Left lung (tissue), 10 donors: ENCODE measurements around the gene ARHGEF12. TPM values are rescaled to one million over a fixed set of nuclear protein-coding genes. Genes with fewer than 3 reads are reported as not detected.

ENCODE experiments used
- ATAC-seq: fragments of 200-7000 bp; cut with Tn5 transposase; one replicate; pipeline ENCODE4 v1.9.1; 2020; ENCODE audit warnings: moderate library complexity
- DNase-seq, 4 donors: peaks; one replicate each; pipeline ENCODE4 v3.0.0-alpha.2; 2013 to 2020
- H3K27ac ChIP-seq, 2 donors: fragments of 200-600 bp; sonication (generic) in 1 of 2; one replicate each; pipeline versions ENCODE4 v1.5.0 to v1.8.0; 2020 to 2021
- H3K27me3 ChIP-seq, 2 donors: fragments of 200-600 bp; sonication (generic) in 1 of 2; one replicate each; pipeline versions ENCODE4 v1.5.0 to v1.8.0; 2020 to 2021
- H3K36me3 ChIP-seq, 2 donors: fragments of 200-600 bp; sonication (generic) in 1 of 2; one replicate each; pipeline versions ENCODE4 v1.5.0 to v1.8.0; 2020 to 2021
- H3K4me1 ChIP-seq, 2 donors: fragments of 200-600 bp; one replicate each; pipeline ENCODE4 v1.8.0; 2021
- H3K4me3 ChIP-seq, 2 donors: fragments of 200-600 bp; sonication (generic) in 1 of 2; one replicate each; pipeline versions ENCODE4 v1.5.0 to v1.8.0; 2020 to 2021; ENCODE audit warnings: mild to moderate bottlenecking in 1 of 2
- H3K9me3 ChIP-seq, 2 donors: fragments of 200-600 bp; sonication (generic) in 1 of 2; one replicate each; pipeline versions ENCODE4 v1.5.0 to v1.8.0; 2020 to 2021
- intact Hi-C, 2 donors: fragments of 100-400 bp; cut with DNase I; formaldehyde crosslinking; loops; one replicate each; pipeline versions ENCODE4 v1.11.2 to v1.14.2; 2022
- polyA plus RNA-seq, 6 donors: library from polyadenylated mRNA; unstranded; fragments of 120-200 nt; gene quantifications; one replicate each; pipeline ENCODE4 v1.2.1, GENCODE V29; 2013; ENCODE audit not compliant: insufficient read length in 6 of 6
- total RNA-seq, 2 donors: library from RNA; stranded (reverse); fragmentation: NEBNext Ultra II Directional; extraction: Animal tissue kit (Norgen Biotek cat#: 25700); gene quantifications; one replicate each; pipeline ENCODE4 v1.2.1, GENCODE V29; 2021
- TF ChIP-seq, protein P1 (sequence below), 2 donors: fragments of 200-600 bp; sonication (generic) in 1 of 2; IDR thresholded peaks; one replicate each; pipeline versions ENCODE4 v1.5.0 to v1.8.0; 2021; ENCODE audit warnings: antibody characterized with exemption in 2 of 2
- donor health status: DM: no; HTN: yes; CAD: no.
- donor health status: DM: no; HTN: no; CAD: no.

Gene ARHGEF12
- total and polyA plus RNA-seq, 8 donors, result 91.4 to 109 (median 99.6) TPM

DNA sequence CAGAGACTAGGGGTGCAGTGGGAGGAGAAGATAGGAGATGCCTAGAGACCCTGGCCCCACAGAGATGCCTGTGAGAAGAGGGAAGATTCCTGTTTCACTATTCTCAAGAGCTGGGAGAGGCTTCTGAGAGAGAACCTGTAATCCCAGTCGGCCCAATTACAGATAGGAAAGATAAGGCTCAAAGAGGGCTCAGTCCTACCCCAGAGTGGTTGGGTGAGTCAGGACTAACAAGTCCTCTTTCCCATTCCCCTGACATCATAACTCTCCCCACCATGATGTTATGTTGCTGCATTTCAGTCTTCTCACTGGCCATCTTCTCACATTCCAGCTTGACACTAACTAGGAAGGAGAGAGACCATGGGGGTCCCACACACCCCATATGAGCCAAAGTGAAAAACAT lies 17.9 kb downstream of the ARHGEF12 start:
- Histone ChIP-seq H3K4me1 (peaks cover 0 to 8% of the 10 kb centered on the region in 2 donors), H3K9me3 (no peaks in the 10 kb centered on the region), H3K4me3 (no peak overlapping the region), H3K36me3 (no peaks in the 10 kb centered on the region), H3K27me3 (peaks cover 0 to 76% of the 10 kb centered on the region in 2 donors), H3K27ac (no peak overlapping the region)
- no peak for ATAC-seq
- DNase-seq, result no peak
- TF ChIP-seq, protein P1, sequence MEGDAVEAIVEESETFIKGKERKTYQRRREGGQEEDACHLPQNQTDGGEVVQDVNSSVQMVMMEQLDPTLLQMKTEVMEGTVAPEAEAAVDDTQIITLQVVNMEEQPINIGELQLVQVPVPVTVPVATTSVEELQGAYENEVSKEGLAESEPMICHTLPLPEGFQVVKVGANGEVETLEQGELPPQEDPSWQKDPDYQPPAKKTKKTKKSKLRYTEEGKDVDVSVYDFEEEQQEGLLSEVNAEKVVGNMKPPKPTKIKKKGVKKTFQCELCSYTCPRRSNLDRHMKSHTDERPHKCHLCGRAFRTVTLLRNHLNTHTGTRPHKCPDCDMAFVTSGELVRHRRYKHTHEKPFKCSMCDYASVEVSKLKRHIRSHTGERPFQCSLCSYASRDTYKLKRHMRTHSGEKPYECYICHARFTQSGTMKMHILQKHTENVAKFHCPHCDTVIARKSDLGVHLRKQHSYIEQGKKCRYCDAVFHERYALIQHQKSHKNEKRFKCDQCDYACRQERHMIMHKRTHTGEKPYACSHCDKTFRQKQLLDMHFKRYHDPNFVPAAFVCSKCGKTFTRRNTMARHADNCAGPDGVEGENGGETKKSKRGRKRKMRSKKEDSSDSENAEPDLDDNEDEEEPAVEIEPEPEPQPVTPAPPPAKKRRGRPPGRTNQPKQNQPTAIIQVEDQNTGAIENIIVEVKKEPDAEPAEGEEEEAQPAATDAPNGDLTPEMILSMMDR (IDR thresholded peaks at IDR 0.05), result no peak
- intact Hi-C loops, result no loop called here

- intact Hi-C loops, result no loop called here
- Histone ChIP-seq H3K4me1 (peaks cover 0 to 7% of the 10 kb centered on the region in 2 donors), H3K36me3 (no peaks in the 10 kb centered on the region), H3K27ac (no peak overlapping the region), H3K27me3 (peaks cover 0 to 74% of the 10 kb centered on the region in 2 donors), H3K9me3 (no peaks in the 10 kb centered on the region), H3K4me3 (no peak overlapping the region)
- TF ChIP-seq, protein P1 (IDR thresholded peaks at IDR 0.05), result no peak
- ATAC-seq (no peak), DNase-seq (peak in 2 of 4 donors; percentile 31 to 36)
Measured at GRCh38 chr11:120354779-120355178, 18.6 kb downstream of the ARHGEF12 start.

DNA sequence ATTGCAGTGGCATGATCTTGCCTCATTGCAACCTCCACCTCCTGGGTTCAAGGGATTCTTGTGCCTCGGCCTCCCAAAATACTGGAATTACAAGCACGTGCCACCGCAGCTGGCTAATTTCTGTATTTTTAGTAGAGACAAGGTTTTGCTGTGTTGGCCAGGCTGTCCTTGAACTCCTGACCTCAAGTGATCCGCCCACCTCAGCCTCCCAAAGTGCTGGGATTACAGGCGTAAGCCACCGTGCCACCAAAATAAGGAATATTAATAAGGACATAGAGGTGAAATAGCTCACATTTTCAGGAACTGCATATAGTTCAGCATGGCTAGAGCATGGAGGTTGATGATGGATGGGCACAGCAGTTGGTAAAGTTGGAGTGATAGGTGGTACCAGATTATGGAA lies 21.4 kb downstream of the ARHGEF12 start:
- DNase-seq (no peak), ATAC-seq (no peak)
- Histone ChIP-seq H3K27ac (no peak overlapping the region), H3K36me3 (no peaks in the 10 kb centered on the region), H3K4me1 (peaks cover 0 to 9% of the 10 kb centered on the region in 2 donors), H3K4me3 (no peak overlapping the region), H3K9me3 (no peaks in the 10 kb centered on the region), H3K27me3 (peaks cover 0 to 63% of the 10 kb centered on the region in 2 donors)
- TF ChIP-seq, protein P1 (IDR thresholded peaks at IDR 0.05), result no peak
- intact Hi-C loops, result no loop called here

- ATAC-seq, result no peak
- intact Hi-C loops, result no loop called here
Measured at GRCh38 chr11:120358729-120359128, 22.5 kb downstream of the ARHGEF12 start.

DNA sequence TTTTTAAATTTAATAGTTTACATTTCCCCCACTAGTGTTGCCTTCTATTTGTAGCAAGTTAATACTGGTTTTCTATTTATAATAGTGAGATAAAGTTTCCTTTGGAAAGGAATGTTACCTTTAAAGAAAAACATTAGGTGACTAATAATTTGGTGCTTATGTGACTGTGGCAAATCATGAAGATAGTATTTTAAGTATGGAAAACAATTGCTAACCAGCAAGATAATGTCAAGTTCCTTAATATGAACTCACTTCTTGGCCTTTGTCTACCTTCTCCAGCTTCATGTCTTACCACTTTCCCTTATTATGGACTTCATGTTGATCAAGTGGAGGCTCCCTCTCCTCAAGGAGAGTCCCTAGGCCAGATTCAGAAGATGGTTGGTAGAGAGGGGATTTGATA lies 27.2 kb downstream of the ARHGEF12 start:
- TF ChIP-seq, protein P1 (IDR thresholded peaks at IDR 0.05), result no peak
- H3K36me3 ChIP-seq, result no peaks in the 10 kb centered on the region
- ATAC-seq, result no peak
- intact Hi-C loops, result no loop called here
- no peak overlapping the region for H3K27ac ChIP-seq
- no peak for DNase-seq
- H3K4me1 ChIP-seq, result peaks cover 0 to 5% of the 10 kb centered on the region in 2 donors
- no peaks in the 10 kb centered on the region for H3K9me3 ChIP-seq
- H3K27me3 ChIP-seq, result peaks cover 0 to 18% of the 10 kb centered on the region in 2 donors
- no peak overlapping the region for H3K4me3 ChIP-seq

More at GRCh38 chr11:120358729-120359128, 22.5 kb downstream of the ARHGEF12 start:
- no peaks in the 10 kb centered on the region for H3K9me3 ChIP-seq
- H3K27me3 ChIP-seq, result peaks cover 0 to 55% of the 10 kb centered on the region in 2 donors
- TF ChIP-seq, protein P1 (IDR thresholded peaks at IDR 0.05), result no peak
- no peak overlapping the region for H3K27ac ChIP-seq
- H3K4me1 ChIP-seq, result peaks cover 0 to 9% of the 10 kb centered on the region in 2 donors
- H3K36me3 ChIP-seq, result no peaks in the 10 kb centered on the region
- no peak overlapping the region for H3K4me3 ChIP-seq
- no peak for DNase-seq
